ENCODE measurements around the gene ADCY1.

DNA sequence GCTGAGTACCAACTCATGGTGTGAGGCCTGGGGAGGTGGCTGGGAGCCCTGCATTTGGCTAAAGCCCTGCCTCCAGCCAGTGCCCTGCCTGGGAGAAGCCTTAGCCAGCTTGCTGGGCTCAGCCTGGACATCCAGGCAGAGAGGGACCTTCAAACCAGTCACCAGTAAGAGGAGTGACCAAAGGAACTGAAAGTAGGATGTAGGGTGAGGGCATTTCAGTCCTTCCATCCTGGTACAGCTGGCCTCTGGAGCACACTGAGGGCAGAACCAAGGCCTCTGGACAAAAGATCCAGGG is 124.8 kb downstream of the ADCY1 start:
- TF ChIP-seq, protein P1, sequence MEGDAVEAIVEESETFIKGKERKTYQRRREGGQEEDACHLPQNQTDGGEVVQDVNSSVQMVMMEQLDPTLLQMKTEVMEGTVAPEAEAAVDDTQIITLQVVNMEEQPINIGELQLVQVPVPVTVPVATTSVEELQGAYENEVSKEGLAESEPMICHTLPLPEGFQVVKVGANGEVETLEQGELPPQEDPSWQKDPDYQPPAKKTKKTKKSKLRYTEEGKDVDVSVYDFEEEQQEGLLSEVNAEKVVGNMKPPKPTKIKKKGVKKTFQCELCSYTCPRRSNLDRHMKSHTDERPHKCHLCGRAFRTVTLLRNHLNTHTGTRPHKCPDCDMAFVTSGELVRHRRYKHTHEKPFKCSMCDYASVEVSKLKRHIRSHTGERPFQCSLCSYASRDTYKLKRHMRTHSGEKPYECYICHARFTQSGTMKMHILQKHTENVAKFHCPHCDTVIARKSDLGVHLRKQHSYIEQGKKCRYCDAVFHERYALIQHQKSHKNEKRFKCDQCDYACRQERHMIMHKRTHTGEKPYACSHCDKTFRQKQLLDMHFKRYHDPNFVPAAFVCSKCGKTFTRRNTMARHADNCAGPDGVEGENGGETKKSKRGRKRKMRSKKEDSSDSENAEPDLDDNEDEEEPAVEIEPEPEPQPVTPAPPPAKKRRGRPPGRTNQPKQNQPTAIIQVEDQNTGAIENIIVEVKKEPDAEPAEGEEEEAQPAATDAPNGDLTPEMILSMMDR (IDR thresholded peaks at IDR 0.05): no peak
- TF ChIP-seq EP300 (IDR thresholded peaks at IDR 0.05): no peak
